Endothelial cell of umbilical vein (primary cell): ENCODE data around the gene LTBP2.

ENCODE experiments used
- EZH2 ChIP-seq: IDR thresholded peaks from 2 replicates; pipeline ENCODE4 v1.6.1; 2012; ENCODE audit warnings: borderline replicate concordance, low read depth, mild to moderate bottlenecking, moderate library complexity, low read length, inconsistent platforms; ENCODE audit not compliant: severe bottlenecking
- FOS ChIP-seq: IDR thresholded peaks from 2 replicates; pipeline ENCODE4 v1.6.1; 2011; ENCODE audit warnings: mild to moderate bottlenecking, low read length, moderate library complexity, borderline replicate concordance; ENCODE audit not compliant: insufficient read depth
- POLR2A ChIP-seq: IDR thresholded peaks from 2 replicates; pipeline ENCODE4 v1.6.1; 2012; ENCODE audit warnings: low read depth, mild to moderate bottlenecking, control low read depth, low read length
- TF ChIP-seq, protein P1 (sequence below), 2 donors: IDR thresholded peaks; 1 replicate in 1 of 2; 2 replicates in 1 of 2; pipeline ENCODE4 v1.5.1; 2011; ENCODE audit warnings: low read length in 2 of 2, mild to moderate bottlenecking in 2 of 2, moderate library complexity in 2 of 2, control low read depth in 1 of 2, inconsistent platforms in 1 of 2, low read depth in 1 of 2; ENCODE audit not compliant: insufficient read depth in 1 of 2; ENCODE audit errors: extremely low read depth in 1 of 2

DNA sequence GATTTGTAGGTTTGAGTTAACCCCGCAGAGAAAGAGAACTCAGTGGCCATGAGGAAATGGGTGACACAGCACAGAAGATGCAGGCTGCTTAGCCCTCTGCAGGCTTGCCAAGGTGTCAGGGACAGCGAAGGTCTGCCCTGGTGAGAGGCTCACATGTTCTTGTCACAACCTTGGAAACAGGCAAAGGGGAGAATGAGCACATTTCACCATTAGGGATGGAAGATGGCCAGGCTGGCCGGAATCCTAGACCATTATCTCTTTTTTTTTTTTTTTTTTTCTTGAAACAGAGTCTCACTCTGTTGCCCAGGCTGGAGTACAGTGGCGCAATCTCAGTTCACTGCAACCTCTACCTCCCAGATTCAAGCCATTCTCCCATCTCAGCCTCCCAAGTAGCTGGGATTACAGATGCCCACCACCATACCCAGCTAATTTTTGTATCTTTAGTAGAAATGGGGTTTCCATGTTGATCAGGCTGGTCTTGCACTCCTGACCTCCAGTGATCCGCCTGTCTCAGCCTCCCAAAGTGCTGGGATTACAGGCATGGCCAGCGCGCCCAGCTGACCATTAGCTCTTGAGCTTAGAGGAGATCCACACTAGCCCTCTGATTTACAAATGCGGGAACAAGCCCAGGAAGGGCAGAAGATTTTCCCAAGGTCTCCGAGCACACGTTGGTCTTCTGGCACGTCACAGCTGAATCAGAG is 34.6 kb downstream of the LTBP2 start:
- TF ChIP-seq, protein P1, sequence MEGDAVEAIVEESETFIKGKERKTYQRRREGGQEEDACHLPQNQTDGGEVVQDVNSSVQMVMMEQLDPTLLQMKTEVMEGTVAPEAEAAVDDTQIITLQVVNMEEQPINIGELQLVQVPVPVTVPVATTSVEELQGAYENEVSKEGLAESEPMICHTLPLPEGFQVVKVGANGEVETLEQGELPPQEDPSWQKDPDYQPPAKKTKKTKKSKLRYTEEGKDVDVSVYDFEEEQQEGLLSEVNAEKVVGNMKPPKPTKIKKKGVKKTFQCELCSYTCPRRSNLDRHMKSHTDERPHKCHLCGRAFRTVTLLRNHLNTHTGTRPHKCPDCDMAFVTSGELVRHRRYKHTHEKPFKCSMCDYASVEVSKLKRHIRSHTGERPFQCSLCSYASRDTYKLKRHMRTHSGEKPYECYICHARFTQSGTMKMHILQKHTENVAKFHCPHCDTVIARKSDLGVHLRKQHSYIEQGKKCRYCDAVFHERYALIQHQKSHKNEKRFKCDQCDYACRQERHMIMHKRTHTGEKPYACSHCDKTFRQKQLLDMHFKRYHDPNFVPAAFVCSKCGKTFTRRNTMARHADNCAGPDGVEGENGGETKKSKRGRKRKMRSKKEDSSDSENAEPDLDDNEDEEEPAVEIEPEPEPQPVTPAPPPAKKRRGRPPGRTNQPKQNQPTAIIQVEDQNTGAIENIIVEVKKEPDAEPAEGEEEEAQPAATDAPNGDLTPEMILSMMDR (IDR thresholded peaks at IDR 0.05; ENCODE audit: extremely low read depth in 1 of 2, insufficient read depth in 1 of 2, low read depth in 1 of 2, low read length in 2 of 2) = no peak
- TF ChIP-seq POLR2A (no peak), EZH2 (no peak), FOS (no peak)
